ENCODE results near the gene AP2B1. TPM values are rescaled to one million over a fixed set of nuclear protein-coding genes. Genes with fewer than 3 reads are reported as not detected.

Gene AP2B1
- total and polyA plus RNA-seq, 11 donors = 25.0 to 166 (median 122) TPM

- TF ChIP-seq POLR2A (IDR thresholded peaks at IDR 0.05) (no peak), CTCF (IDR thresholded peaks at IDR 0.05) (no peak)
- intact Hi-C loops (cut with DNase I) = loop anchor here in 2 of 10 donors (1.0 kb wide), 1 partner anchor 8 kb away; the partner anchor contains the start of gene PEX12 (in 2 of the 2)
- H3K4me1 ChIP-seq = peaks cover 4 to 30% (median 22%) of the 10 kb centered on the region in 12 donors
- DNase-seq (no peak), ATAC-seq (peak; percentile 6 to 19 (median 16))
- peaks cover 0 to 6% (median 0%) of the 10 kb centered on the region in 9 donors for H3K36me3 ChIP-seq
- peak overlapping the region; percentile 72 to 98 (median 83) for H3K4me3 ChIP-seq
- H3K27me3 ChIP-seq = no peaks in the 10 kb centered on the region
- H3K9me3 ChIP-seq = no peaks in the 10 kb centered on the region
- WGBS, 4 donors = 29 to 34% (median 33%) methylated on average over 7 of the region's 7 CpGs
- H3K27ac ChIP-seq = peak overlapping the region; percentile 77 to 95 (median 91)
Measured at GRCh38 chr17:35586569-35587073, 501 bp upstream of the AP2B1 start.

- ATAC-seq (no peak), DNase-seq (no peak)
- Histone ChIP-seq H3K27ac (peak overlapping the region in 1 of 12 donors; percentile 94), H3K4me3 (peak overlapping the region; percentile 72 to 98 (median 83)), H3K9me3 (no peaks in the 10 kb centered on the region), H3K4me1 (peaks cover 4 to 39% (median 24%) of the 10 kb centered on the region in 12 donors), H3K27me3 (no peaks in the 10 kb centered on the region), H3K36me3 (peaks cover 0 to 11% (median 0%) of the 10 kb centered on the region in 9 donors)
- WGBS, 4 donors = 72 to 74% (median 73%) methylated on average over 12 of the region's 12 CpGs
- no peak for TF ChIP-seq CTCF (IDR thresholded peaks at IDR 0.05)
- no peak for TF ChIP-seq POLR2A (IDR thresholded peaks at IDR 0.05)
- intact Hi-C loops (cut with DNase I) = no loop called here
Measured at GRCh38 chr17:35588196-35588920, 1.2 kb downstream of the AP2B1 start.

GRCh38 chr17:35596072-35596471, 8.9 kb downstream of the AP2B1 start:
- Histone ChIP-seq H3K4me1 (peaks cover 0 to 27% (median 6%) of the 10 kb centered on the region in 12 donors), H3K27ac (no peak overlapping the region), H3K27me3 (no peaks in the 10 kb centered on the region), H3K36me3 (peaks cover 0 to 83% (median 71%) of the 10 kb centered on the region in 9 donors), H3K9me3 (no peaks in the 10 kb centered on the region), H3K4me3 (no peak overlapping the region)
- ATAC-seq (peak in 2 of 4 donors; percentile 50 to 57), DNase-seq (no peak)
- TF ChIP-seq POLR2A (IDR thresholded peaks at IDR 0.05) (no peak), CTCF (IDR thresholded peaks at IDR 0.05) (no peak)
- WGBS, 4 donors = 49 to 54% (median 53%) methylated on average over 4 of the region's 4 CpGs
- intact Hi-C loops (cut with DNase I) = loop anchor here in 1 of 10 donors (10.0 kb wide), 2 partner anchors 59 to 229 kb away; no protein-coding TSS in a partner anchor

GRCh38 chr17:35596530-35597233, 9.6 kb downstream of the AP2B1 start:
- Histone ChIP-seq H3K4me3 (no peak overlapping the region), H3K9me3 (no peaks in the 10 kb centered on the region), H3K36me3 (peaks cover 0 to 85% (median 77%) of the 10 kb centered on the region in 9 donors), H3K27ac (no peak overlapping the region), H3K4me1 (peaks cover 0 to 26% (median 6%) of the 10 kb centered on the region in 12 donors), H3K27me3 (no peaks in the 10 kb centered on the region)
- intact Hi-C loops (cut with DNase I) = loop anchor here in 1 of 10 donors (10.0 kb wide), 2 partner anchors 58 to 228 kb away; no protein-coding TSS in a partner anchor
- TF ChIP-seq POLR2A (IDR thresholded peaks at IDR 0.05) (no peak), CTCF (IDR thresholded peaks at IDR 0.05) (peak in 2 of 12 donors; percentile 8)
- ATAC-seq = peak in 2 of 4 donors; percentile 26 to 66
- 85 to 90% (median 88%) methylated on average over 30 to 54 of the region's 54 CpGs for WGBS, 4 donors
- no peak for DNase-seq

Data from heart left ventricle (tissue), 16 donors.